ENCODE results near the gene TCF7L2. TPM values are rescaled to one million over a fixed set of nuclear protein-coding genes. Genes with fewer than 3 reads are reported as not detected.

TCF7L2 gene
- total and polyA plus RNA-seq, 9 of the 15 experiments (the other 6 are each of a cell fraction or from before 2014, with no cell fraction given), result 0.32 to 2.8 (median 0.92) TPM

DNA sequence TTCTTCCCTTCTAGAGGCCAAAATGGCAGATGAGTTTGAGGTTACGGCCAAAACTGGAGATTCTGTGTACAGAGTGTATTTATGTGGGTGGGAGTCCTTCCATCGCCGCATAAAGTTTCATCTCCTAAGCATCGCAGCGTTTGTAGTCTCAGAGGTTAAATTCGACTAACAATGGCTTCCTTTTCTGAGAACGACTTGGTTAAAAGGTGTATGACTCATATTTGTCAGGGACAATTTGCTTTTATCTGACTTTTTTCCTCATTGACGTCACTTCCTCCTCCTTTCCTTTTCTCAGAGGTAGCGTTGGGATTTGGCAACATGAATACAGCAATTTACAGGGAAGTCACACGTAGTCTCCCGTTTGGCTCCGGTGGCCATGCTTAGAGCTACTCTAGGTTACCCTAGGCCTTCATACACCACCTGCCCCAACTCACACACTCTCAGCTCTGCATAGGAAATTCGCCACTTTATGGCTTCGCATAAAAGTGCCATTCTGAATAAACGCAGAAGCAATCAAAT lies 37.6 kb upstream of the TCF7L2 start:
- ChIA-PET CTCF (ENCODE audit: low intra/inter-chr PET ratio) (no interaction called here), POLR2A (interaction anchor here (0.6 to 0.9 kb wide), 2 partner anchors 15 to 19 kb away, joined by 3 read pairs; no protein-coding TSS in a partner anchor)
- H3K4me1 ChIP-seq (replicated peaks in 1 of 2; ENCODE audit: control insufficient read depth in 2 of 2, insufficient read depth in 2 of 2, low read length in 2 of 2), result peaks cover 0 to 6% of the 10 kb centered on the region in 2 experiments; a peak in 3 of 5 replicates
- H3K27me3 ChIP-seq (ENCODE audit: control insufficient read depth in 2 of 2, insufficient read depth in 2 of 2, low read length in 2 of 2), result no peaks in the 10 kb centered on the region; a peak in 1 of 5 replicates
- WGBS (ENCODE audit: insufficient coverage, low coverage, missing lambda C conversion rate), result 19% methylated on average over 11 of the region's 15 CpGs
- in situ Hi-C loops (cut with MboI), result no loop called here
- no TSS peak for BruUV-seq (replicated peaks)
- H3K9ac ChIP-seq (ENCODE audit: insufficient read depth in 1 of 2, low read depth in 2 of 2, low read length in 2 of 2), result no peak overlapping the region
- H3K36me3 ChIP-seq (ENCODE audit: control insufficient read depth, insufficient read depth, low read length), result no peaks in the 10 kb centered on the region
- intact Hi-C loops (cut with micrococcal nuclease), result no loop called here
- H3K27ac ChIP-seq (ENCODE audit: extremely low read depth, low read depth, low read length), result peak overlapping the region; percentile 45; the same call in 1 of the 3 replicates
- no peak overlapping the region for H3K4me3 ChIP-seq
- no peaks in the 10 kb centered on the region for H4K20me1 ChIP-seq (replicated peaks; ENCODE audit: control insufficient read depth, insufficient read depth, low read length)
- H3K79me2 ChIP-seq (ENCODE audit: control insufficient read depth, insufficient read depth, low read length), result no peaks in the 10 kb centered on the region
- FAIRE-seq (no peak), DNase-seq (ENCODE audit: extremely low read depth in 1 of 4, low spot score in 3 of 4) (peak in 2 of 4 experiments; percentile 16 to 34), ATAC-seq (no peak; the same call in 2 of the 3 replicates)
- H2AFZ ChIP-seq (ENCODE audit: low read depth, low read length), result peak overlapping the region; percentile 80
- no peaks in the 10 kb centered on the region for H3K9me3 ChIP-seq (replicated peaks; ENCODE audit: control insufficient read depth, insufficient read depth, low read depth, low read length)
- H3K4me2 ChIP-seq (ENCODE audit: insufficient read depth, low read length), result peak overlapping the region; percentile 46
- H3K9me1 ChIP-seq (ENCODE audit: control insufficient read depth, insufficient read depth, low read length), result no peaks in the 10 kb centered on the region
- TF ChIP-seq JUNB (CRISPR knock-in tag; conservative IDR thresholded peaks at IDR 0.05) (peak; percentile 62), ZNF695 (CRISPR knock-in tag; IDR thresholded peaks at IDR 0.05) (no peak), FOSL1 (tag; conservative IDR thresholded peaks at IDR 0.05) (peak; percentile 87), GABPB1 (CRISPR knock-in tag; IDR thresholded peaks at IDR 0.05) (peak; percentile 74), SFPQ (IDR thresholded peaks at IDR 0.05; ENCODE audit: low read depth, low read length) (no peak), ZNF3 (CRISPR knock-in tag; IDR thresholded peaks at IDR 0.05) (no peak), EGR1 (conservative IDR thresholded peaks at IDR 0.05) (no peak), JUN (IDR thresholded peaks at IDR 0.05; ENCODE audit: borderline replicate concordance, low read depth, low read length) (0 out of 2 replicates have a peak, but pooled peaks have one; percentile 13), JUN (CRISPR knock-in tag; IDR thresholded peaks at IDR 0.05; ENCODE audit: borderline replicate concordance) (no peak), ETV6 (IDR thresholded peaks at IDR 0.05; ENCODE audit: borderline replicate concordance in 1 of 2, low read depth in 2 of 2, low read length in 1 of 2) (peak in 1 of 2 experiments; percentile 40; a peak in 1 of 4 replicates), ETV6 (CRISPR knock-in tag; IDR thresholded peaks at IDR 0.05; ENCODE audit: borderline replicate concordance) (no peak), PTBP1 (IDR thresholded peaks at IDR 0.05; ENCODE audit: low read depth, low read length) (no peak), EP400 (IDR thresholded peaks at IDR 0.05) (no peak), CREM (IDR thresholded peaks at IDR 0.05; ENCODE audit: low read depth) (peak; percentile 83)
- TF ChIP-seq, protein P1, sequence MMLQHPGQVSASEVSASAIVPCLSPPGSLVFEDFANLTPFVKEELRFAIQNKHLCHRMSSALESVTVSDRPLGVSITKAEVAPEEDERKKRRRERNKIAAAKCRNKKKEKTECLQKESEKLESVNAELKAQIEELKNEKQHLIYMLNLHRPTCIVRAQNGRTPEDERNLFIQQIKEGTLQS (IDR thresholded peaks at IDR 0.05), result peak; percentile 88
- TF ChIP-seq, protein P1 (CRISPR knock-in tag; conservative IDR thresholded peaks at IDR 0.05), result no peak
- TF ChIP-seq, protein P2, sequence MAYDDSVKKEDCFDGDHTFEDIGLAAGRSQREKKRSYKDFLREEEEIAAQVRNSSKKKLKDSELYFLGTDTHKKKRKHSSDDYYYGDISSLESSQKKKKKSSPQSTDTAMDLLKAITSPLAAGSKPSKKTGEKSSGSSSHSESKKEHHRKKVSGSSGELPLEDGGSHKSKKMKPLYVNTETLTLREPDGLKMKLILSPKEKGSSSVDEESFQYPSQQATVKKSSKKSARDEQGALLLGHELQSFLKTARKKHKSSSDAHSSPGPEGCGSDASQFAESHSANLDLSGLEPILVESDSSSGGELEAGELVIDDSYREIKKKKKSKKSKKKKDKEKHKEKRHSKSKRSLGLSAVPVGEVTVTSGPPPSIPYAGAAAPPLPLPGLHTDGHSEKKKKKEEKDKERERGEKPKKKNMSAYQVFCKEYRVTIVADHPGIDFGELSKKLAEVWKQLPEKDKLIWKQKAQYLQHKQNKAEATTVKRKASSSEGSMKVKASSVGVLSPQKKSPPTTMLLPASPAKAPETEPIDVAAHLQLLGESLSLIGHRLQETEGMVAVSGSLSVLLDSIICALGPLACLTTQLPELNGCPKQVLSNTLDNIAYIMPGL (CRISPR knock-in tag; IDR thresholded peaks at IDR 0.05), result no peak
